ENCODE data around the gene DPM3.

The DPM3 gene

GRCh38 chr1:155091071-155092051 lies 49.0 kb downstream of the DPM3 start:
- DNase-seq, result peak; percentile 51 to 91

Data from NCI-H446 (cell line).